GM10266 (cell line): ENCODE data around the gene KCNAB2.
"Not testable (repeated sequence)": the region's sequence is repeated elsewhere in the genome, so short reads cannot be mapped to it uniquely, and the experiment has no call there.

Experiments
- DNase-seq: peaks from one replicate; pipeline ENCODE4 v3.0.0; 2012; ENCODE audit errors: extremely low spot score
- CTCF ChIP-seq: IDR thresholded peaks from 2 replicates; pipeline ENCODE4 v1.5.1; 2012; ENCODE audit warnings: mild to moderate bottlenecking, low read depth; ENCODE audit not compliant: control insufficient read depth, insufficient read depth; ENCODE audit errors: missing control alignments

KCNAB2 gene

GRCh38 chr1:6011161-6011945 is 34.3 kb upstream of the KCNAB2 start:
- no peak for TF ChIP-seq CTCF

GRCh38 chr1:6011946-6012258 is 33.8 kb upstream of the KCNAB2 start:
- TF ChIP-seq CTCF, result no peak
- no peak for DNase-seq

More at GRCh38 chr1:6011161-6011945, 34.3 kb upstream of the KCNAB2 start:
- DNase-seq, result no peak

GRCh38 chr1:6012529-6013318 is 33.0 kb upstream of the KCNAB2 start:
- TF ChIP-seq CTCF, result no peak

GRCh38 chr1:6013491-6013890 is 32.2 kb upstream of the KCNAB2 start:
- DNase-seq, result no peak
- no peak for TF ChIP-seq CTCF

More at GRCh38 chr1:6012529-6013318, 33.0 kb upstream of the KCNAB2 start:
- DNase-seq, result no peak

GRCh38 chr1:6014130-6014999 is 31.3 kb upstream of the KCNAB2 start:
- no peak for TF ChIP-seq CTCF
- DNase-seq, result no peak

GRCh38 chr1:6016191-6016865 is 29.4 kb upstream of the KCNAB2 start:
- DNase-seq, result no peak
- TF ChIP-seq CTCF, result no peak

- not testable (repeated sequence) for DNase-seq
Observed at GRCh38 chr1:6017654-6018053, 28.0 kb upstream of the KCNAB2 start.
